CD4-positive, alpha-beta T cell treated with Interleukin-6 for 4 hours (primary cell): Measurements from ENCODE around the gene COPZ1.
A peak's percentile ranks its signal among the peaks of the same experiment; 100 is the strongest.
"Not testable (repeated sequence)": the region's sequence is repeated elsewhere in the genome, so short reads cannot be mapped to it uniquely, and the experiment has no call there.

Source experiments
- DNase-seq: peaks from one replicate; pipeline ENCODE4 v3.0.0-alpha.2; 2020; ENCODE audit warnings: mixed read lengths

The COPZ1 gene

DNA sequence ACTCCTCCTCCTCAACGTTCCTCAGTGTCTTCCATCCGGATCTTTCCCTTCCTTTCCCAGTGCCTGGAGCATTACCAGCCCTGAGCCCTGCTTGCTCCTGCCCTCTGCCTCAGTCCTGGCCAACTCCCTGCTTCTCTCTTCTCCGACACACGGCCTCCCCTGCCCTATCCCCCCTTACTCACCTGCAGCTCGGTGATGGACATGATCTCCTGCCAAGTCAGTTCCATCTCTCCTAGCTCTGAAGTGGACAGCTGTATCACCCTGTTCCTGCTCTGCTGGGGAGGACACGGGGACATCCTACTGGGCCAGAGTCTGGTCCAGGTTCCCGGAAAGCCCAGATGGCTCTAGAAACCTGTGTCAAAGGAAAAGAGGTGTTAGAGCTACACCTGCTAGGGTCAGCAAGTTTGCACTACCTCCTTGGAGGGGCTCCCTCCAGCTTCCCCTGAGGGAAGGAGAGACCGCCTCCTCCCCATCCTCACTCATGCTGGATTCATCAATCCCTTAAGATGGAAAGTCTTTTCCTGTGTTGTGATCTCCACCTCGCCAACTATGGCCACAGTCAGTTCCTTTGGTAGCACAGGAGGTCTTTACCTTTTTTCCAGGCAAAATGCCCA, 29.9 kb upstream of the COPZ1 start:
- no peak for DNase-seq

DNA sequence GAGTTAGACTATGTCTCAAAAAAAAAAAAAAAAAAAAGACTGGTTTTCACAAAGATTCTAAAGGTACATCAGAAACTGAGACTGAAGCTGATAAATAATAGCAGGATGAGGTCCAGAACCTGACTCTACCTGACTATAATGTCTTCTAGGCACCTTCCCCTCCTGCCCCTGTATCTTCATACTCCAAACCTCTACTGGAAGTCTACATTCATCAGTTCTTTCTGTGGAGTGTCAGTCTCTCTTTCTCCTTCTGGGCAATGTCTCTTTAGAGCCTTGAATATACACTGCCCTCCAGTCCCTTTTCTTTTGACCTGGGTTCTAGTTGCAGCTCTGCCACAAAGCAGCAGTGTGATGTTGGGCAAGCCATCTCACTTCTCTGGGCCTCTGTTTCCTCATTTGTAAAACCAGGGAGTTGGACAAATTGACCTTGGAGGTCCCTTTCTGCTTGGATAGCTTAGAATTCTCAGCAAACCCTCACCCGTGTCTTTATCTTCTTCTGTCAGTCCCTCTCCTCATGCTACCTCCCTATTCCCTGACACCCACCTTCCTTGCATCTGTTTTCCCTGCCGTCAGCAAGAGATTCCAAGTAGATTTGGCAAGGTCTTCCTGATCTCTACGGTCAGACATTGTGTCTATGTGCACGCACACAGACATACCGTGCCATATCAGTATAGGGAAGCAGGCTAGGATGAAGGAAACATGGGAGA, 28.4 kb upstream of the COPZ1 start:
- DNase-seq = no peak

DNA sequence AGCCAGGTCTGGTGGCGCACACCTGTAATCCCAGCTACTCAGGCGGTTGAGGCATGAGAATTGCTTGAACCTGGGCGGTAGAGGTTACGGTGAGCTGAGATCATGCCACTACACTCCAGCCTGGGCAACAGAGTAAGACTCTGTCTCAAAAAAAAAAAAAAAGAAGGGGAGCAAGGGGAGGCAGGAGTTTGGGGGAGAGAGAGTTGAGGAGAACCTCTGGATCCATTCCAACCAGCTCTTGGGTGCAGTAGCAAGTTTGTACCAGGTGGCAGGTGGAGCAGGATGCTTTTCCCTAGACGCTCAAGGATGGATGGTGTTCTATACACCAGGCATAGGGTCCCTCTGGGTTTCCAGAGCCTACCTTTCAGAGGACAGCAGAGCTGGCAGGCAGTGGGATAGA, 26.0 kb upstream of the COPZ1 start:
- DNase-seq = no peak

DNA sequence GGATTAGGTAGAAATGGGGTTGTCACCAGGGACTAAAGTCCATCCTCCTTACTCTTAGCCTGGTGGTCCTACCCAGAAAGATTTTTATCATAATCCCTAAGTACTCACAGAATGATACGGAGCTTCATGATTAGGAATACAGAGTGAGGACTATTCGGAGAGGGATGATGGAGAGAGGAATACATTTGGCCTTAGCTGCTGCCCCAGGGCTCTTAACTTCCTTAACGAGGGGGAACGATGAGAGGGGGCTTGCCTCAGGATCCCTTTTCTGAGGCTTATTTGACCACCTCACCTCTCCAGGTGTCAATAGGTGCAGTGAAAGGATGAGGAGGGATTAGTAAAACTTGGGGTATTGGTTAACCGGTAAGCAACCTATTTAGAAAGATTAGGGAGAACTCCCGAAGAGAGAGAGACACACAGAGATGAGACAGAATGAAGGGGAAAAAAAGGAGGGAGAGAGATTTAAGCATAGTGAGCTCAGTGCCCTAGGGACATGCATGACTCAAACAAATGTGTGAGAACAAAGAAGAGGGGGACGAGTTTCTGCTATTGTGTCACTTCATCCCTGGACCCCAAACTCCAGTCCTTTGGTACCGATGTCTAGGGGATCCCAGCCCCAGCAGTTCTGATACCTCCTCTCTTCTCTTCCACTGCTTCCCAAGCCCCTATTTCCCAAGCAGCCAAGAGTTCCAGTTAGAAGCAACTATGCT, 25.3 kb upstream of the COPZ1 start:
- no peak for DNase-seq

DNA sequence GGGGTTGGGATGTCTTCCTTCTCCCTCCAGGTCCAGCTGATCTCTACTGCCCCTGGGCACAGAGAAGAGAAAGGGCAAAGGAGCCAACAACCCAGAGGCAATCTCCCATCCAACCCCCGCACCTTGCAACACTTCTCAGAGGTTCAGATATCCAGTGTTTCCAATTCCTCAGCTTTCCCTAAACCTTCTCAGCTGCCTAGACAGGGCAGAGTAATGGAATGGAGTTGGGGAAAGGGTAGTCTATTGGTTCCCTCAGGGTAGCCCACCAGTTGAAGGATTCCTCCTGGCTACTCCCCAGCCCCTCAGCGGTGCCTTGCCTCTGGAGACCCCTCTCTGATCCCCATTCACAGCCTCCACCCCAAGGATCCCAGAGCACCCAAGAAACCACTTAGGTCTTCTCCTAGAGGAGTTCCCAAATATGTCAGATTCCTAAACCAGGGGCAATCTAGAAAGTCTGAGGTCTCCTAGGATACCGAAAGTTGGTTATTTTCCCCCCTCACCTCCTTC, 24.7 kb upstream of the COPZ1 start:
- DNase-seq = no peak

DNA sequence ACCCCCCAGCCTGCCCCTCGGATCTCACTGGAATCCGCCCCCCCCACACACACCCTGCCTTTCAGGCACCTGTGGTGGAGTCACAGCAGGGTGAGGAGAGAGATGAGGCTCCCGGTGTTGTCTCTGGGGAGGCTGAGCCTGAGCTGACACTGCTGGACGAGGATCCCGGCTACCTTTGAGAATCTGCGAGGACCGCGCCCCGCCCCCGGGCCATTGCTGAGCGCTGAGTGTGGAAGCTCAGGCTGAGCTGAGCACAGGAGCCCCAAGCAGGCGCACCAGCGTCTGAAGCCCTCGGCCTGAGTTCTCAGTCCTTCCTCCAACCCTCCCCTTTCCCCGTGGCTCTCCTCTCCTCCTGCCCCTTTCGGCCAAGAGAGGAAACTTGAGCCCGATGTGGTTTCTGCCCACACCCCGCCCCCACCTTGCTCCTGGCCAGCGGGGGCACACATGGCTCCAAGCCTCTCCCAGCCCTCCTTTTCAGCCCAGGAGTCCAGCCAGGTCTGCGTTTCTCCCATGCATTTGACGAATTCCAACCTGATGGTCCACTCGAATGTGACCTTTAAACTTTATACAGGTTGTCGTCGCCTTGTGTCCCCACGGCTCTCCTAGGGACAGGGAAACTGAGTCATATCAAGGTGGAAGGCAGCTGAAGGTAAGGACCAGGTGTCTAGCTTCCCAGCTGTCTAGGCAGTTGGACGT, 24.1 kb upstream of the COPZ1 start, which contains the start of gene NFE2:
TSS of gene NFE2 (minus strand) at position 284 of the 696 bp plus-strand sequence. CDS start 5,767 bp downstream, outside the sequence.
- DNase-seq = peak; percentile 48

DNA sequence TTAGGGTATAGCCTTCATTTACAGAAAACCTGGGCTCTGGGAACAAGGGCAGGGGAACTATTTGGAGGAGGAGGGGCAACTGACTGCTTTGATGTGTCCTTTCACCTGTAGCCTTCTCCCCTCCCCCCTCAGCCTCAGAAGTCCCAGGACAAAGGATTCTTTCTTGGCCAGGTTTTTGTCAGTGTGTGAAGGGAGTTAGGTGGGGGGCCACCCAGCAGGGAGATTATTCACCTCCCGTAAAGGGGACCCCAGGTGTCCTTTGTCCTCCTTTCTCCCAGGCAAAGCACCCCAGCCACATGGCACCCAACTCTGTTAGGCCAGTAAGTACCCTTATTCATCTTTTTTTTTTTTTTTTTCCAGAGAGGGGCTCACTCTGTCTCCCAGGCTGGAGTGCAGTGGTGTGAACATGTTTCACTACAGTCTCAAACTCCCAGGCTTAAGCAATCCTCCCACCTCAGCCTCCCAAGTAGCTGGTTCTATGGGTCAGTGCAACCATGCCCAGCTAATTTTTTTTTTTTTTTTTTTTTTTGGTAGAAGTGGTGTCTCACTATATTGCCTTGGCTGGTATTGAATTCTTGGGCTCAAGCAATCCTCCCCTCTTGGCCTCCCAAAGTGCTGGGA, 23.4 kb upstream of the COPZ1 start:
- no peak for DNase-seq

DNA sequence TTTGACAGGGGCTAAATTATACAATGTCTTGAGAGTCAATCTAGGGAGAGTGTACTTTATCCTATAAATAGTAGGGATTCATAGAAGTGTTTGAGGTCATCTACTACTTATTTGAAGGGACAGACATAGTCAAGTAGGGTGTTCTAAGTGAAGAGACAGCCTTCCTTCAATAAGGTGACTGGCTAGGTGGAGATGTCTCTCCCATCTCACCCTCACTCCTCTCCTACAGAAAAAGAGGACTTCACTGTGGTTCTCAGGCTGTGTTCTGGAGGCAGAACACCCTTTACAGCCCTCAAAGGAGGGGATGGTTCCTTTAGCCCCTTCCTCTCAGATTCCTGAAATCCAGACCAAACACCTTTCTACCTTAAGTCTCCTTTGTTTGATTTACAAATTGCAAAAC, 21.3 kb upstream of the COPZ1 start:
- no peak for DNase-seq

DNA sequence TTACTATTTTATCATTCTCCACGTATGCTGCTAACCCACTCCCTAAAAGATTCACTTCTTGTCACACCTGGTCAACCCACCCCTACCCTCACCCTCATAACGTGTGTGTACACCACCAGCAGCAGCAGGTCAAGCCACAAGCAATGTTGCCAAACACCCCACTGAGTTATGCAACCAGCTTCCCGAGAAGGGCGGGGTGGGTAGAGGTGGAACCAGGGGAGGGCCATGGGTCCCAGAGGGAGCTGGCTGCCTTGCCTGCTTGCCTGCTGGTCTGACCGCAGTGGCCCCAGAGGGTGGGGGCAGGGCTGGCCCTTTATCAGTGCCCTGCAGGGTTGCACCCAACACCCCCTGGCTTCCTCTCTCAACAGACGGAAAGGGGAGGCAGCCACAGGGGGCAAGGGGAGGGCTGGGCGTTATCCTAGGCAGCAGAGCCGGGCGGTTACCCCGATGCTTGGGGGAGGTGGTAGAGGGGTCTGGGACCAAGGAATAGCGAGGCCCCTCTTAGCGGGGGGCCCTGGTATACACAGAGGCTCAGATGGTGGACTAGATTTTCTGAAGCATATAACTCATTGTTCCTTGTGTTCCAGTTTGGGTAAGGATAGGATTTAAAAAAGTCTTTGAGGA, 20.6 kb upstream of the COPZ1 start:
- DNase-seq = peak; percentile 29

DNA sequence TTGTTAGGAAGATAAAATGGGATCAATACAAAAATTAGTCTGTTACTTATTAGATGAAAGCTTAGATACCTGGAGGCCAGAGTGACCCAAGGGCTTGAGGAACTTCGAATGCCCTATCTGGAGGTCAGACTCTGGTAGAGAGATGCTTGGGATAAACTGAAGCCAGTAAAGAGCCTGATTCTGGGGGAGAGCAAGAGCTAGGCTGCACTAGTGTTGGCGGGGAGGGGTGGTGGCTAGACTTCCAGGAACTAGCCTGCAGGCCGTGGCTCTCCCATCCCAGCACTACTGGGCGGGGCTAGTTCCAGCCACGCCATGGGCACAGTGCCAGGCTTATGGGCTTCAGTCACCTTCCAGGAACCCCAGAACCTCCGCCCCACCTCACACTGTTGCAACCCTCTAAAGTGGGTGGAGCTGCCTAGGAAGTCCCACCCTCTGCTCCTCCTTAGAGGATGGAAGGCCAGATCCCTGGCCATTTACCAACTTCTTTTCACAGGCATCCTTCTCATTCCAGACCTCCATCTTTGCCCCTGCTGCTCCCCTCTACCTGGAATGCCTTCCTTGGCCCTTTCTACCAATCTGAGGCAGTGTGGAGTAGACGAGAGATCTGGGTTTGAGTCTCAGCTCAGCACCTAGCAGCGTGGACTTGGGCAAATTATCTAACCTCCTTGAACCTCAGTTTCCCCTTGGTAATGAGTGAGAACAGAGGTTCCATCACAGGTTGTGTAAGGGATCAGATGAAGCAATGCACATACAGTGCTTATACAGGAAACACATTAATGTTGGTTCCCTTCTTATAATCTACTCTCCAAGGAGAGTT, 17.8 kb upstream of the COPZ1 start:
- DNase-seq = peak; percentile 40

DNA sequence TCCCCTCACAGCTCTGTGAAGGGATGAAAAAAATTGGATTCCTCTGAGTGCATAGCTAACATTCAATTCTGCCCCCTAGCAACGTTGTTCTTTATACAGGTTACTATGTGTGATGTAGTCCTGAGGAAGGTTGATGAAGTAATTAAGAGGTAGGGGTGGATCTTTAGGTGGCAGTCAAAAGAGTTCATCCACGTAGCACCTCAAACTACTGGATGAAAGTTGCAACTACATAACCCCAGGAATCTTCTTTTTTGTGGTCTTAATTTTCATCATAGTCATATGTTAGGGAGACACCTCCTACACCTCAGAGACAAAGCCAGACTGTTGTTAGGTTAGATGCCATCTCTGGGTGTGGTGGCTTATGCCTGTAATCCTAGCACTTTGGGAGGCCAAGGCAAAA, 13.9 kb upstream of the COPZ1 start:
- DNase-seq = no peak

DNA sequence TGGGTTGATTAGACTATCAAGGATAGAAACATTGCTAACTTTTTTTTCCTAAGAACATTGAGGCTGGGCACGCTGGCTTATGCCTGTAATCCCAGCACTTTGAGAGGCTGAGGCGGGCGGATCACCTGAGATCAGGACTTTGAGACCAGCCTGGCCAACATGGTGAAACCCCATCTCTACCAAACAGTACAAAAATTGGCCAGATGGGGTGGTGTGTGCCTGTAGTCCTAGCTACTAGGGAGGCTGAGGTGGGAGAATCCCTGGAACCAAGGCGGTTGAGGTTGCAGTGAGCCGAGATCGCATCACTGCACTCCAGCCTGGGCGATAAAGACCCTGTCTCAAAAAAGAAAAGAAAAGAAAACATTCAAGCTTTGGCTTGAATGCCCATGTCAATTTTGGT, 12.6 kb upstream of the COPZ1 start:
- not testable (repeated sequence) for DNase-seq

DNA sequence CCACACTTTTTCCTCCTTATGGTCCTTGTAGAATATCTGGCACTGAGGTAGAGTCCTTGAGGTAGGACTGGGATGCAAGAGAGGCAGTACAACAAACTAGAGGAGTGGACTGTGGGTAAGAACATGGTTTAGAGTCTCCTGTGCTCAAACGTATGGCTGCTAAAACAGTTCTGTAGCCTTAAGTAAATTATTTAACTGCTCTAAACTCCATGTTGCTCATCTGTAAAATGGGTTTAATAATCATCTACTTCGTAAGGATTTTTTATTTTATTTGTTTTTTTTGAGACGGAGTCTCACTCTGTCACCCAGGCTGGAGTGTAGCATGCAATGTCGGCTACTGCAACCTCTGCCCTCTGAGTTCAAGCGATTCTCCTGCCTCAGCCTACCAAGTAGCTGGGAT, 3.6 kb upstream of the COPZ1 start:
- DNase-seq = no peak

DNA sequence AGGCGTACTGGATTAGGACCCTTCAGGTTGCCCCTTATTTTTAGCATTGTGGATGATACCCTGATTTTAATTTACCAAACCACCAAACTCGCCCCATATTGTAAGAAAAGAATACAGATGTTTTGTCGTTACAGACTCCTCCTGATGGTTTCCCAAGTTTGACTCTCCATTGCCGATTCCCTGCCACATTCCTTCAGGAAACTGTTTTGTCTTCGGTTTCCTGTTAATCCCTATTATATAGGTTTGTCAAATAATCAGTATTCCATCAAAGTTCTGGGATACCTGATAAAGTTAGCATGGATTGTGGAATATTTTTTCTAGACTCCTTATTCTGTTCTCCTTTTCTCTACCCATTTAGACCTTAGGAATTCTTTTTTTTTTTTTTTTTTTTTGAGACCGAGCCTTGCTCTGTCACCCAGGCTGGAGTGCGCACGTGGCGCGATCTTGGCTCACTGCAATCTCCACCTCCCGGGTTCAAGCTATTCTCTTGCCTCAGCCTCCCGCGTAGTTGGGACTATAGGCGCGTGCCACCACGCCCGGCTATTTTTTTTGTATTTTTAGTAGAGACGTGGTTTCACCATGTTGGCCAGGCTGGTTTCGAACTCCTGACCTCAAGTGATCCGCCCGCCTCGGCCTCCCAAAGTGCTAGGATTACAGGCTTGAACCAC, 645 bp downstream of the COPZ1 start:
- DNase-seq = not testable (repeated sequence)

DNA sequence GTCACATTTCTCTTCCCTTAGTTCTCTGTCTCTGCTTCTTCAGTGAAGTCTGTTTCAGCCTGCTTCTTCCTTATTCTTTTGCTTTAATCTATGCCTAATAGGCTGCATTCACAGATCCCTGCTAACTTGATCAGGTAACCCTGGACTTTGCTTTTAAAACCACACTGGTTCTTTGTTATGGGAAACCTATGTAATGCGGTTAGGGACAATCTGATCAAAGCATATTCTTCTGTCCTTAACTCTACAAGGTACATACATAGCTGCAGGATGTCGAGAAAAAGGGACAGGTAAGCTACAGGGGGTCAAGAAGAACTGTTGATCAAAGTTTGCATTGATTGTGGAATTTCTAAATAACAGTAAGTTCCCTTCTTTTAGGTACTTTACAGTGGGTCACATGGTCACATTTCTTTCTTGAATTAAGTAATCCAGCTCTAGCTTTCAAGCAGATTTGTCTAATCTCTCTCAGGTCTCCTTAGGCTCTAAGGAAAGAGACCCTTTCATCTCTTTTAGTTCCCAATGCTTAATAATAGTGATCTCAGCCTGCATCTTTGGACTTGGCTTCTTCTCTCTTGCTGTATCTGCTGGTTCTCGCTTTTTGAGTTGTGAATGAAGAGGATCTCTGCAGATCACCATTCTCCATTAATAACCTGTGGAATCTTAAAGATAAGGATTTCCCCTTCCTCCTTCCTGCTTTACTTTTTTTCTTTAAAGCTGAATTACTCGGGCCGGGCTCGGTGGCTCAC, 3.8 kb downstream of the COPZ1 start:
- no peak for DNase-seq

DNA sequence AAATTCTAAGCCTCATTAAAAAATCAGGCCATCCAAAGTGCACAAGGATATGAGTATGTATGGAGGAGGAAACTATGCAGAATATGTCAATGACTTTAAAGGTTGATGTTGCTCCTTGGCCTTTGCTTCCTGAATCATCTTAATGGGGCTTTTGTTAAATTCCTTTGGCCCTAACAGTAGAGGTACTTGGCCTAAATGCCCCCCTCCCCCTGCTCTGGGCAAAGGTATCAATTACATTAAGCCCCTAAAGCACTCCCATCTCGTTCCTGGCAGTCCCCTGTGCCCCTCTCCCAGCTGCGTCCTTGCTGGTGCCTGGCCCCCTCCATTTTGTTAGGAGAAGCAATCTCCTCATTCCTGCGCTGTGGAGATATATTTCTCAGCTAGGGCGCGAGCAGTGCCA, 4.8 kb downstream of the COPZ1 start:
- no peak for DNase-seq

DNA sequence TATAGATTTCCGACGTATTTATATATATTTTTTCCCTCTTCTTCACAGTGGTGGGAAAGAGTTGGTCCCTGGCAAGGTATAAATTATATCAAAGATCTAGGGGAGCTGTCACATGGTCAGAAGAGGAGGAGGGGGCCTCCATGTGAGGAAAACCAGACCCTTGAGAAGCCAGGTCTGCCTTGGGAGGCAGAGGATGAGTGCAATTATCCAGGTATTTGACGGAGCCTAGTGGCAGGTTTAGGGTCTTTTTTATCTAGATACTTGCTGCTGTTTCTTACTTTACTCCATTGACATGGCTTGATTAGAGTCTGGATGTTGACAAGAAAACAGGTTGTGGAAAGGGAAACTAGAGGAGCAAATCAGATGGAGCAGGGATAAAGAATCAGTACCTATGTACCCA, 5.5 kb downstream of the COPZ1 start:
- DNase-seq = no peak

DNA sequence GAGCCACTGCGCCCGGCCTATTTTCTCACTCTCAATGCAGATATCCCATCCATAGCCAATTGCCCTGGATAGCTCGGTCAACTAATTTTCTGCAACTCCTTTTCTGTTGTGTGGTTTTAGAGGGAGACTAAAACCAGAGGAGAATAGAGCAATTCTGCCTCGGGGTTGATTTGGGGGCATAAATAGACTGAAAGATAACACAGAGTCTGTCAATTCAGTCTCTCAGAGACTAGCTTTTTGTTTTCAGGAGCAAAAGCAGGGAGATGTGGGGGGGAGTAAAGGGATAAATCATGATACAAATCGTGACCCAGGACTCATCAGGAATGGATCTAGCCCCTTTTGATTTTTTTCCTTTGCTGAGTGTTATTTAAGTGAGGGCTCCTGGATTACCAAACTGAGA, 6.5 kb downstream of the COPZ1 start:
- no peak for DNase-seq

DNA sequence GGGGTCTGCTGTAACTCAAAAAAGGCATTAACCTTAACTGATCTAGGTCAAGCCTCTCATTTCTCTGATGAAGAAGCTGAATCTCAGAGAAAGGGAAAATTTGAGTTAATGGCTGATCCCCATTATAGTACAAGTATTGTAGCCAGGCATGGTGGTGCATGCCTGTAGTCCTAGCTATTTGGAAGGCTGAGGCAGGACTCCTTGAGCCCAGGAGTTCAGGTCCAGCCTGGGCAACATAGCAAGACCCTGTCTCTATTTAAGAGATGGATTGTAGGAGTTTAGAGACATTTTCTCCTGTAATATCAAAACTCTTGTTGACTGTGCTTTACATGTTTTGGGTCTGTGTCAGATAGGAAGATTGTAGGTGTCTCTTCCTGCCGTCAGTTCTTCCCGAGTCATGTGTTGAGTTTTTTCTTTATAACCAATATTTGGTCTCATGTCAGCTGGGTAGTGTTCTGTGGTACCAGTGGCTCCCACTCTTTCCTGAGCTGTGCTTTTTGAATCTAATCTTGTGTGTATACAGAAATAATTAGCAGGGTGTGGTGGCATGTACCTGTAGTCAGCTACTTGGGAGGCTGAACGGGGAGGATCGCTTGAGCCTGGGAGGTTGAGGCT, 8.6 kb downstream of the COPZ1 start:
- no peak for DNase-seq
